A673 (cell line): ENCODE measurements around the gene LSM10.

ENCODE experiments used
- EZH2 ChIP-seq: fragments of 200-600 bp; sonication (generic); IDR thresholded peaks from 2 replicates; pipeline ENCODE4 v1.6.1; 2017; ENCODE audit warnings: borderline replicate concordance, low read depth, mild to moderate bottlenecking, mixed read lengths, antibody characterized with exemption, low read length; ENCODE audit not compliant: poor library complexity, severe bottlenecking
- TF ChIP-seq, protein P1 (sequence below): fragments of 300-800, 200-600 bp; sonication (generic); conservative IDR thresholded peaks from 2 replicates; pipeline ENCODE4 v1.5.1; 2017; ENCODE audit warnings: low read depth, mild to moderate bottlenecking, antibody characterized with exemption, low read length, moderate library complexity, mixed read lengths

DNA sequence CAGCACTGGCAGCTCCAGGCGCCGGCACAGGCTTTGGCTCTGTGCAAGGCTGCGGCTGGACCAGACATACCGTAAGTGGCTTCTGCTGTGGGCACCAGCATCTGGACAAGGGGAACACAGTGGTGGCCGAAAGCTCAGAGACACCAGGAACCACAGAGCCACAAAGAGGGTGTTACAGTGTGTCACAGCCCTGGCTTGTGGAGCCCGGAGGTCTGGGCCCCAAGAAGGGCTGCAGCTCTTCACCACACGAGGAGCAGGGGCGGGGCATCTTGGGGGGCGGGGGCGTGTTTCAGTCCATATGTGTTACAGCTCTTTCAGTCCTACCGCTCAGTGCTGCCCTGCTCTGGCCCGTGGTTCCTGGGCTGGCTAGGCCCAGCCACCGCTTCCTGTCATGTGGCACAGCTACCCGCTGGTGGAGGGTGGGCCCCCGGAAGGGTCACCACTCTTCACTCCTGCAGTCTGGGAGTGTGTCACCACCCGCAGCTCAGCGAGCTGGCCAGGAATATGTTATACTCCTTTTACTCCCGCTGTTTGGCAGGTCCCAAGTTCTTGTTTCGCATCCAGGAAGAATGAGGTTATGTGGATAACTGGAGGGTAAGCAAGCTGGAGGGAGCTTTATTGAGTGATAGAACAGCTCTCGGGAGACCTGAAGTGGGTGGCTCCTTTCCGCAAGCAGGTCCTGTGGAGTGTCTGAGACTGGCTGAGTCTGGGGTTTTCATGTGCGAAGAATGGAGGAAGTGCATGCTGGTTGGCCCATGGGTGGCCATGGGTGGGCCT lies 3.3 kb upstream of the LSM10 start:
- no peak for TF ChIP-seq EZH2
- TF ChIP-seq, protein P1, sequence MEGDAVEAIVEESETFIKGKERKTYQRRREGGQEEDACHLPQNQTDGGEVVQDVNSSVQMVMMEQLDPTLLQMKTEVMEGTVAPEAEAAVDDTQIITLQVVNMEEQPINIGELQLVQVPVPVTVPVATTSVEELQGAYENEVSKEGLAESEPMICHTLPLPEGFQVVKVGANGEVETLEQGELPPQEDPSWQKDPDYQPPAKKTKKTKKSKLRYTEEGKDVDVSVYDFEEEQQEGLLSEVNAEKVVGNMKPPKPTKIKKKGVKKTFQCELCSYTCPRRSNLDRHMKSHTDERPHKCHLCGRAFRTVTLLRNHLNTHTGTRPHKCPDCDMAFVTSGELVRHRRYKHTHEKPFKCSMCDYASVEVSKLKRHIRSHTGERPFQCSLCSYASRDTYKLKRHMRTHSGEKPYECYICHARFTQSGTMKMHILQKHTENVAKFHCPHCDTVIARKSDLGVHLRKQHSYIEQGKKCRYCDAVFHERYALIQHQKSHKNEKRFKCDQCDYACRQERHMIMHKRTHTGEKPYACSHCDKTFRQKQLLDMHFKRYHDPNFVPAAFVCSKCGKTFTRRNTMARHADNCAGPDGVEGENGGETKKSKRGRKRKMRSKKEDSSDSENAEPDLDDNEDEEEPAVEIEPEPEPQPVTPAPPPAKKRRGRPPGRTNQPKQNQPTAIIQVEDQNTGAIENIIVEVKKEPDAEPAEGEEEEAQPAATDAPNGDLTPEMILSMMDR = no peak
